ENCODE data around the gene IRS2. TPM values are rescaled to one million over a fixed set of nuclear protein-coding genes. Genes with fewer than 3 reads are reported as not detected.

Gene IRS2
- total RNA-seq, 2 experiments from 2014 or later = 2.8 TPM

GRCh38 chr13:109795011-109795410, 8.6 kb upstream of the IRS2 start:
- Mint-ChIP-seq H3K36me3 (ENCODE audit: low read depth) (no peaks in the 10 kb centered on the region), H3K9me3 (no peaks in the 10 kb centered on the region), H3K27ac (no peak overlapping the region), H3K4me1 (ENCODE audit: low read depth) (peaks cover 4% of the 10 kb centered on the region), H3K4me3 (no peak overlapping the region), H3K27me3 (peaks cover 23% of the 10 kb centered on the region)
- no peak for TF ChIP-seq CTCF (IDR thresholded peaks at IDR 0.05)
- intact Hi-C loops (cut with micrococcal nuclease) = no loop called here
- DNase-seq = no peak
- CTCF ChIA-PET = no interaction called here
- no peak for ATAC-seq
- POLR2A ChIA-PET = no interaction called here

- H3K36me3 Mint-ChIP-seq (ENCODE audit: low read depth) = no peaks in the 10 kb centered on the region
- TF ChIP-seq CTCF (IDR thresholded peaks at IDR 0.05) = no peak
- H3K27ac Mint-ChIP-seq = no peak overlapping the region
- intact Hi-C loops (cut with micrococcal nuclease) = loop anchor here (5.0 kb wide), 1 partner anchor 182 kb away; no protein-coding TSS in a partner anchor
- H3K27me3 Mint-ChIP-seq = peaks cover 25% of the 10 kb centered on the region
- CTCF ChIA-PET = no interaction called here
- ATAC-seq (no peak), DNase-seq (no peak)
- no peaks in the 10 kb centered on the region for H3K9me3 Mint-ChIP-seq
- no peak overlapping the region for H3K4me3 Mint-ChIP-seq
- POLR2A ChIA-PET = interaction anchor here (0.7 kb wide), 1 partner anchor 225 kb away, joined by 3 read pairs; no protein-coding TSS in a partner anchor
- H3K4me1 Mint-ChIP-seq (ENCODE audit: low read depth) = peaks cover 5% of the 10 kb centered on the region
These were observed 7.7 kb upstream of the IRS2 start for GRCh38 chr13:109794095-109794494.

- Mint-ChIP-seq H3K27me3 (peaks cover 26% of the 10 kb centered on the region), H3K4me1 (ENCODE audit: low read depth) (peaks cover 14% of the 10 kb centered on the region), H3K27ac (no peak overlapping the region), H3K9me3 (no peaks in the 10 kb centered on the region), H3K4me3 (no peak overlapping the region), H3K36me3 (ENCODE audit: low read depth) (no peaks in the 10 kb centered on the region)
- ATAC-seq = no peak
- TF ChIP-seq CTCF (IDR thresholded peaks at IDR 0.05) = no peak
- ChIA-PET POLR2A (no interaction called here), CTCF (interaction anchor here (0.6 kb wide), 1 partner anchor 476 kb away, joined by 3 read pairs; no protein-coding TSS in a partner anchor)
- intact Hi-C loops (cut with micrococcal nuclease) = loop anchor here (5.0 kb wide), 1 partner anchor 180 kb away; no protein-coding TSS in a partner anchor
- no peak for DNase-seq
These were observed 6.2 kb upstream of the IRS2 start for GRCh38 chr13:109792416-109793059.

- ATAC-seq (no peak), DNase-seq (peak; percentile 33)
- peaks cover 19% of the 10 kb centered on the region for H3K27me3 Mint-ChIP-seq
- H3K4me3 Mint-ChIP-seq = no peak overlapping the region
- CTCF ChIA-PET = interaction anchor here (1.0 to 1.3 kb wide), 3 partner anchors 11 to 830 kb away, joined by 3 to 4 read pairs (median 3); no protein-coding TSS in a partner anchor
- no peaks in the 10 kb centered on the region for H3K36me3 Mint-ChIP-seq (ENCODE audit: low read depth)
- POLR2A ChIA-PET = no interaction called here
- peak; percentile 27 for TF ChIP-seq CTCF (IDR thresholded peaks at IDR 0.05)
- intact Hi-C loops (cut with micrococcal nuclease) = loop anchor here (5.0 kb wide), 1 partner anchor 179 kb away; no protein-coding TSS in a partner anchor
- H3K27ac Mint-ChIP-seq = no peak overlapping the region
- peaks cover 14% of the 10 kb centered on the region for H3K4me1 Mint-ChIP-seq (ENCODE audit: low read depth)
- H3K9me3 Mint-ChIP-seq = no peaks in the 10 kb centered on the region
These were observed 4.7 kb upstream of the IRS2 start for GRCh38 chr13:109790942-109791605.

GRCh38 chr13:109790086-109790485, 3.7 kb upstream of the IRS2 start:
- H3K4me3 Mint-ChIP-seq = no peak overlapping the region
- ATAC-seq = no peak
- H3K27me3 Mint-ChIP-seq = peaks cover 15% of the 10 kb centered on the region
- peaks cover 12% of the 10 kb centered on the region for H3K4me1 Mint-ChIP-seq (ENCODE audit: low read depth)
- intact Hi-C loops (cut with micrococcal nuclease) = loop anchor here (5.0 kb wide), 1 partner anchor 178 kb away; no protein-coding TSS in a partner anchor
- no peaks in the 10 kb centered on the region for H3K36me3 Mint-ChIP-seq (ENCODE audit: low read depth)
- ChIA-PET CTCF (interaction anchor here (1.0 to 1.3 kb wide), 5 partner anchors 10 to 829 kb away, joined by 3 to 4 read pairs (median 3); no protein-coding TSS in a partner anchor), POLR2A (no interaction called here)
- H3K9me3 Mint-ChIP-seq = no peaks in the 10 kb centered on the region
- no peak overlapping the region for H3K27ac Mint-ChIP-seq
- TF ChIP-seq CTCF (IDR thresholded peaks at IDR 0.05) = no peak
- DNase-seq = no peak

Data from activated CD8-positive, alpha-beta T cell treated with anti-CD3 and anti-CD28 coated beads for 36 hours (primary cell).